NCI-H1417 treated with DMSO at 0.1 percent for 48 hours (cell line): Measurements from ENCODE around the gene KMT2B.

ENCODE experiments used
- DNase-seq: peaks from one replicate; lab custom pipeline; 2025; lab: John Stamatoyannopoulos, UW

Gene KMT2B

GRCh38 chr19:35780058-35780457 lies 62.3 kb downstream of the KMT2B start:
- no peak for DNase-seq

GRCh38 chr19:35780717-35781116 lies 62.9 kb downstream of the KMT2B start:
- no peak for DNase-seq

- no peak for DNase-seq
Observed at GRCh38 chr19:35781650-35782049, 63.8 kb downstream of the KMT2B start.

- no peak for DNase-seq
Observed at GRCh38 chr19:35782589-35782988, 64.8 kb downstream of the KMT2B start.

GRCh38 chr19:35783469-35784434 lies 65.9 kb downstream of the KMT2B start:
- no peak for DNase-seq

- no peak for DNase-seq
Observed at GRCh38 chr19:35784503-35785338, 66.9 kb downstream of the KMT2B start.

GRCh38 chr19:35785339-35785627 lies 67.5 kb downstream of the KMT2B start:
- no peak for DNase-seq

- no peak for DNase-seq
Observed at GRCh38 chr19:35786299-35787160, 68.7 kb downstream of the KMT2B start.

GRCh38 chr19:35787227-35787799 lies 69.5 kb downstream of the KMT2B start:
- no peak for DNase-seq
